Cardiac muscle cell (in vitro differentiated cells and primary cell): ENCODE measurements around the gene MCTP2. TPM values are rescaled to one million over a fixed set of nuclear protein-coding genes. Genes with fewer than 3 reads are reported as not detected.

Experiments
- DNase-seq, 2 donors: peaks; one replicate each; pipeline versions ENCODE4 v3.0.0 to v3.0.0-alpha.2; 2010 to 2017; ENCODE audit warnings: low read depth in 1 of 2, low spot score in 1 of 2
- H3K27ac ChIP-seq: fragments of 200-600 bp; sonication (generic); 2 replicates; pipeline ENCODE4 v1.5.1; 2016
- H3K27me3 ChIP-seq: fragments of 200-600 bp; sonication (generic); 2 replicates; pipeline ENCODE4 v1.6.0; 2016; ENCODE audit warnings: control low read depth
- H3K36me3 ChIP-seq: fragments of 200-600 bp; sonication (generic); 2 replicates; pipeline ENCODE4 v1.5.1; 2016; ENCODE audit warnings: control low read depth
- H3K4me1 ChIP-seq: fragments of 200-600 bp; sonication (generic); 2 replicates; pipeline ENCODE4 v1.8.1; 2017; ENCODE audit warnings: low read depth, mild to moderate bottlenecking, mixed run types
- H3K4me3 ChIP-seq: fragments of 200-600 bp; sonication (generic); 2 replicates; pipeline ENCODE4 v1.5.1; 2016; ENCODE audit warnings: mild to moderate bottlenecking
- H3K9me3 ChIP-seq: fragments of 200-600 bp; sonication (generic); 2 replicates; pipeline ENCODE4 v1.5.1; 2017; ENCODE audit warnings: low read depth, mild to moderate bottlenecking, control low read depth
- polyA plus RNA-seq: library from polyadenylated mRNA; unstranded; fragments of >200 nt; fragmentation: Nextera tagmentation; extraction: Ambion mirVana; gene quantifications from 2 replicates; pipeline ENCODE4 v1.2.1, GENCODE V29; 2016
- total RNA-seq: library from RNA; depleted of rRNA; stranded (reverse); fragments of >200 nt; gene quantifications from 2 replicates; pipeline ENCODE4 v1.2.3, GENCODE V29; 2016
- TF ChIP-seq, protein P1 (sequence below): IDR thresholded peaks from 2 replicates; pipeline ENCODE4 v1.5.1; 2012; ENCODE audit warnings: low read depth, mild to moderate bottlenecking, low read length

Gene MCTP2
- total and polyA plus RNA-seq, 2 experiments from 2014 or later, result 0.34 to 0.83 TPM

- H3K9me3 ChIP-seq, result no peaks in the 10 kb centered on the region
- peaks cover 59% of the 10 kb centered on the region for H3K27me3 ChIP-seq
- no peaks in the 10 kb centered on the region for H3K36me3 ChIP-seq
- H3K4me3 ChIP-seq, result peak overlapping the region; percentile 59
- peak in 1 of 2 donors; percentile 3 for DNase-seq
- TF ChIP-seq, protein P1, sequence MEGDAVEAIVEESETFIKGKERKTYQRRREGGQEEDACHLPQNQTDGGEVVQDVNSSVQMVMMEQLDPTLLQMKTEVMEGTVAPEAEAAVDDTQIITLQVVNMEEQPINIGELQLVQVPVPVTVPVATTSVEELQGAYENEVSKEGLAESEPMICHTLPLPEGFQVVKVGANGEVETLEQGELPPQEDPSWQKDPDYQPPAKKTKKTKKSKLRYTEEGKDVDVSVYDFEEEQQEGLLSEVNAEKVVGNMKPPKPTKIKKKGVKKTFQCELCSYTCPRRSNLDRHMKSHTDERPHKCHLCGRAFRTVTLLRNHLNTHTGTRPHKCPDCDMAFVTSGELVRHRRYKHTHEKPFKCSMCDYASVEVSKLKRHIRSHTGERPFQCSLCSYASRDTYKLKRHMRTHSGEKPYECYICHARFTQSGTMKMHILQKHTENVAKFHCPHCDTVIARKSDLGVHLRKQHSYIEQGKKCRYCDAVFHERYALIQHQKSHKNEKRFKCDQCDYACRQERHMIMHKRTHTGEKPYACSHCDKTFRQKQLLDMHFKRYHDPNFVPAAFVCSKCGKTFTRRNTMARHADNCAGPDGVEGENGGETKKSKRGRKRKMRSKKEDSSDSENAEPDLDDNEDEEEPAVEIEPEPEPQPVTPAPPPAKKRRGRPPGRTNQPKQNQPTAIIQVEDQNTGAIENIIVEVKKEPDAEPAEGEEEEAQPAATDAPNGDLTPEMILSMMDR, result no peak
- H3K27ac ChIP-seq, result no peak overlapping the region
- no peaks in the 10 kb centered on the region for H3K4me1 ChIP-seq
These were observed 904 bp upstream of the MCTP2 start for GRCh38 chr15:94230431-94230882.

DNA sequence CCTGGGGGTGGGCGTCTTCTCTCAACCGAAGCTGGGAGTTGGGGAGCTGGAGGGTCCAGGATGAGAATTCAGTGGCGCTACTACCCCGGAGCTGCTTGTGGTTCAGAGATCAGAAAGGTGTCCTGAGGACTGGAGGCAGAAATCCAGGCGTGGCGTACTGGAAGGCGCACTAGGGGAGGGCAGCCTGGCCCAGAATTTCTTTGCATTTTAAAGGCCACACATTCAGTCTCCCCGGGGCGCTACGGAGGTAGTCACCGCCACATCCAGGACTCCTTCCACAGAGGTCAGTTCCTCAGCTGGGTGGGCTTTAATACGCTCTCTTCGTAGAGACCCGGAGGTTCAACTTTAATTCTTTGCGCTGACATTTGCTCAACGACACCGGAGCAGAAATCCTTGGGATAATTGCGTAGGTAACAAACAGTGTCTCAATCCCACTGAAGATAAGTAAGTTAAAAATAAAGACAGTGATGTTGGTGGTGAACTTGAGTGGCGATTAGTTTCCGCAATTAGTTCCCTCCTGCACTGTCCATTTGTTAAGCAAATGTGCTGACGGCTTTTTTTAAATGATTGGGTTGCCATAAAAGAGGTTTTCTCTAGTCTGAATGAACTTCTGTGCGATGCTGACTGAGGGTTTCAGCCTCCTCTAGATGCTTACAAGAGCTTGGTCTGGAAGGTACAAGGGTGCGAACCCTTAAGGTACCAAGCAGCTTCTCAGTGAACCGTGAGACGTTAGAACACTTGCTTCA lies 535 bp downstream of the MCTP2 start:
- Histone ChIP-seq H3K9me3 (no peaks in the 10 kb centered on the region), H3K36me3 (no peaks in the 10 kb centered on the region), H3K4me3 (peak overlapping the region; percentile 59), H3K4me1 (no peaks in the 10 kb centered on the region), H3K27me3 (peaks cover 59% of the 10 kb centered on the region), H3K27ac (no peak overlapping the region)
- DNase-seq, result peak; percentile 3 to 48
- TF ChIP-seq, protein P1, result no peak

GRCh38 chr15:94233441-94233840 lies 2.1 kb downstream of the MCTP2 start:
- Histone ChIP-seq H3K27ac (no peak overlapping the region), H3K36me3 (no peaks in the 10 kb centered on the region), H3K27me3 (peaks cover 50% of the 10 kb centered on the region), H3K4me3 (no peak overlapping the region), H3K9me3 (no peaks in the 10 kb centered on the region), H3K4me1 (no peaks in the 10 kb centered on the region)
- DNase-seq, result no peak
- TF ChIP-seq, protein P1, result no peak

DNA sequence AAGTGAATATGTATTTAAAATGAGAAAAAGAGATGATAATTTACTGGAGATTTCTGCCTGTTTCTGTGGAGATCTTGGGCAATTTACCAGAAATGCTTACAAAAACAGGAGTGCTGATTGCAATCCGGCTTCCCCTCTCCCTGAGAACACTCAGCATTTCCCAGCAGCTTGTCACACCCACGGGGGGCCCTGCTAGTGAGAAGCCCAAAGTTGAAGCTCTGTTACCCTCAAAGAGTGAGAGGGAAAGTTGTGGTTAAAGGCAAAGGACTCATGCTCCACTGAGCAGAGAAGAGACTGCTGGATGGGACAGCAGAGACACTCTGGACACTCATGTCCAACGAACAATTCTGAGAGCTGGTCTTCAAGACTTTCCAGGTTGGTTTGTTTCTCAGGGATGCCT lies 2.9 kb downstream of the MCTP2 start:
- Histone ChIP-seq H3K27ac (no peak overlapping the region), H3K27me3 (peaks cover 42% of the 10 kb centered on the region), H3K4me1 (no peaks in the 10 kb centered on the region), H3K36me3 (no peaks in the 10 kb centered on the region), H3K4me3 (no peak overlapping the region), H3K9me3 (no peaks in the 10 kb centered on the region)
- peak in 1 of 2 donors; percentile 30 for DNase-seq
- TF ChIP-seq, protein P1, result no peak

- H3K27ac ChIP-seq, result no peak overlapping the region
These were observed 3.7 kb downstream of the MCTP2 start for GRCh38 chr15:94235041-94235440.

More at GRCh38 chr15:94235041-94235440, 3.7 kb downstream of the MCTP2 start:
- H3K4me1 ChIP-seq, result no peaks in the 10 kb centered on the region
- peaks cover 34% of the 10 kb centered on the region for H3K27me3 ChIP-seq
- DNase-seq, result no peak
- no peak overlapping the region for H3K4me3 ChIP-seq
- no peaks in the 10 kb centered on the region for H3K9me3 ChIP-seq
- no peaks in the 10 kb centered on the region for H3K36me3 ChIP-seq
- TF ChIP-seq, protein P1, result no peak
